RWPE2 (cell line): ENCODE results near the gene PLB1.
"Not testable (repeated sequence)": the region's sequence is repeated elsewhere in the genome, so short reads cannot be mapped to it uniquely, and the experiment has no call there.

Experiments used
- ATAC-seq: fragments of 200-7000 bp; cut with Tn5 transposase; 3 replicates; pipeline ENCODE4 v1.9.1; 2021; ENCODE audit warnings: low read depth
- DNase-seq: peaks from one replicate; pipeline ENCODE4 v3.0.0-alpha.2; 2020; ENCODE audit warnings: low spot score
- H3K27ac ChIP-seq: fragments of 450-650 bp; 2 replicates; pipeline ENCODE4 v1.5.1; 2017; ENCODE audit warnings: mild to moderate bottlenecking; ENCODE audit not compliant: poor library complexity, severe bottlenecking
- H3K27me3 ChIP-seq: fragments of 250-450 bp; sonication (Bioruptor Pico); 2 replicates; pipeline ENCODE4 v1.5.1; 2021; ENCODE audit warnings: mild to moderate bottlenecking, moderate library complexity; ENCODE audit not compliant: insufficient read depth, poor library complexity, severe bottlenecking
- H3K36me3 ChIP-seq: fragments of 250-450 bp; sonication (Bioruptor Pico); 2 replicates; pipeline ENCODE4 v1.5.1; 2020; ENCODE audit warnings: low read depth, mild to moderate bottlenecking, moderate library complexity
- H3K4me1 ChIP-seq: fragments of 250-450 bp; sonication (Bioruptor Pico); 2 replicates; pipeline ENCODE4 v1.5.1; 2021; ENCODE audit warnings: mild to moderate bottlenecking, moderate library complexity; ENCODE audit not compliant: insufficient read depth, poor library complexity, severe bottlenecking
- H3K4me3 ChIP-seq: fragments of 250-450 bp; sonication (Bioruptor Pico); 2 replicates; pipeline ENCODE4 v1.5.1; 2021; ENCODE audit warnings: mild to moderate bottlenecking, moderate library complexity; ENCODE audit not compliant: severe bottlenecking
- H3K9me3 ChIP-seq: fragments of 250-450 bp; sonication (Bioruptor Pico); 2 replicates; pipeline ENCODE4 v1.5.1; 2021; ENCODE audit warnings: mild to moderate bottlenecking, moderate library complexity; ENCODE audit not compliant: severe bottlenecking
- TF ChIP-seq, protein P1 (sequence below): fragments of 450-650 bp; IDR thresholded peaks from one replicate; pipeline ENCODE4 v1.5.1; 2017; ENCODE audit warnings: mild to moderate bottlenecking, moderate library complexity; ENCODE audit not compliant: poor library complexity, severe bottlenecking

PLB1 gene

DNA sequence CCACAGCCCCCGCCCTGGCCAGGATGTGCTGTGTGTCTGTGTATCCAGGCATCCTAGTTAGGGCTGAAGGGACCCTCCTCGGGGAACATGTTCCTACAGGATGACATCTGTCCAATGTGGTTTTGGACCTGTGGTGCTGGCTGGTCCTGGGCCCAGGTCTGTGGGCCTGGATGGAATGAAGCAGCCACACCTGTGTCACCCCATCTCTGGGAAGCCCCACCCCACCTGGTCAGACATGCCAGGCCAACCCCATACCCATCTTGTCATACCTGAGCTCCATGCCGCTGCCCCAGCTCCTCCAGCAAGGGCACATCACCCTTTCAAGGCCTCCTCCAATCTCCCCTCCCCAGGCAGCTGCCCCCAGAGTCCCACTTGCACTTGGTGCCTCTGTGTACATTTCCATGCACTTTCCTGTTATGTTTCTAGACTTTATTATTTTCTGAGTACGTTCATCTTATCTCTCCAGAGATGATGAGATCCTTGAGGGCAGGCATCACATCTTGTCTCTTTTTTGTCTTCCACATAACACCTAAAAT is 24.1 kb upstream of the PLB1 start:
- Histone ChIP-seq H3K27ac (no peak overlapping the region), H3K36me3 (no peaks in the 10 kb centered on the region), H3K27me3 (no peaks in the 10 kb centered on the region), H3K4me3 (no peak overlapping the region), H3K4me1 (peaks cover 15% of the 10 kb centered on the region), H3K9me3 (no peaks in the 10 kb centered on the region)
- DNase-seq: no peak
- TF ChIP-seq, protein P1, sequence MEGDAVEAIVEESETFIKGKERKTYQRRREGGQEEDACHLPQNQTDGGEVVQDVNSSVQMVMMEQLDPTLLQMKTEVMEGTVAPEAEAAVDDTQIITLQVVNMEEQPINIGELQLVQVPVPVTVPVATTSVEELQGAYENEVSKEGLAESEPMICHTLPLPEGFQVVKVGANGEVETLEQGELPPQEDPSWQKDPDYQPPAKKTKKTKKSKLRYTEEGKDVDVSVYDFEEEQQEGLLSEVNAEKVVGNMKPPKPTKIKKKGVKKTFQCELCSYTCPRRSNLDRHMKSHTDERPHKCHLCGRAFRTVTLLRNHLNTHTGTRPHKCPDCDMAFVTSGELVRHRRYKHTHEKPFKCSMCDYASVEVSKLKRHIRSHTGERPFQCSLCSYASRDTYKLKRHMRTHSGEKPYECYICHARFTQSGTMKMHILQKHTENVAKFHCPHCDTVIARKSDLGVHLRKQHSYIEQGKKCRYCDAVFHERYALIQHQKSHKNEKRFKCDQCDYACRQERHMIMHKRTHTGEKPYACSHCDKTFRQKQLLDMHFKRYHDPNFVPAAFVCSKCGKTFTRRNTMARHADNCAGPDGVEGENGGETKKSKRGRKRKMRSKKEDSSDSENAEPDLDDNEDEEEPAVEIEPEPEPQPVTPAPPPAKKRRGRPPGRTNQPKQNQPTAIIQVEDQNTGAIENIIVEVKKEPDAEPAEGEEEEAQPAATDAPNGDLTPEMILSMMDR: no peak
- no peak for ATAC-seq

DNA sequence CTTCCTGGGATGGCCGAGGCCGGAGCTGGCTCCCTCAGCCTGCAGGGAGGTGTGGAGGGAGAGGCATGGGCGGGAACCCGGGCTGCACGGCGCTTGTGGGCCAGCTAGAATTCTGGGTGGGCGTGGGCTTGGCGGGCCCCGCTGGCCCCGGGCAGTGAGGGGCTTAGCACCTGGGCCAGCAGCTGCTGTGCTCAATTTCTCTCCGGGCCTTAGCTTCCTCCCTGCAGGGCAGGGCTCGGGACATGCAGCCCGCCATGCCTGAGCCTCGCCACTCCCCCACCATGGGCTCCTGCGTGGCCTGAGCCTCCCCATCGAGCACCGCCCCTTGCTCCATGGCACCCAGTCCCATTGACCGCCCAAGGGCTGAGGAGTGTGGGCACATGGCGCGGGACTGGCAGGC is 23.2 kb upstream of the PLB1 start:
- H3K27me3 ChIP-seq, H3K9me3 ChIP-seq, H3K4me3 ChIP-seq, H3K27ac ChIP-seq, ATAC-seq, DNase-seq, H3K36me3 ChIP-seq: not testable (repeated sequence)
- H3K4me1 ChIP-seq: peaks cover 15% of the 10 kb centered on the region

DNA sequence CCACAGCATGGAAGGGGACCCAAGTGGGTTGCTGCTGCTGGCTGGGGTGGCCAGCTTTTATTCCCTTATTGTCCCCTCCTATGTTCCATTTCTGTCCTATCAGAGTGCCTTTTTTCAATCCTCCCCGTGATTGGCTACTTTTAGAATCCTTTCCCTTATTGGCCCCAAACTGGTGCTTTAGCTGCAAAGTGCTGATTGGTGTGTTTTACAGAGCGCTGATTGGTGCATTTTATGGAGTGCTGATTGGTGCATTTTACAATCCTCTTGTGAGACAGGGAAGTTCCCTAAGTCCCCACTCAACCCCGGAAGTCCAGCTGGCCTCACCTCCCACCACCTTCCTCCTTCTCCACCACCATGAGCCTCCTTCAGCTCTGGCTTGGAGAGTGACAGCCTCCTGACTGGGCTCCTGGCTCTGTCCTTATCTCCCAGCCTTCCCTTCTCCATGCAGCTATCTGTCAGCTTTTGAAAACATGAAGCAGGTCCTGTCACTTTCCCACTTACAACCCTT is 20.7 kb upstream of the PLB1 start:
- Histone ChIP-seq H3K36me3 (no peaks in the 10 kb centered on the region), H3K4me1 (peaks cover 10% of the 10 kb centered on the region), H3K9me3 (no peaks in the 10 kb centered on the region), H3K27me3 (no peaks in the 10 kb centered on the region), H3K27ac (no peak overlapping the region), H3K4me3 (no peak overlapping the region)
- TF ChIP-seq, protein P1: no peak
- ATAC-seq (no peak), DNase-seq (no peak)

DNA sequence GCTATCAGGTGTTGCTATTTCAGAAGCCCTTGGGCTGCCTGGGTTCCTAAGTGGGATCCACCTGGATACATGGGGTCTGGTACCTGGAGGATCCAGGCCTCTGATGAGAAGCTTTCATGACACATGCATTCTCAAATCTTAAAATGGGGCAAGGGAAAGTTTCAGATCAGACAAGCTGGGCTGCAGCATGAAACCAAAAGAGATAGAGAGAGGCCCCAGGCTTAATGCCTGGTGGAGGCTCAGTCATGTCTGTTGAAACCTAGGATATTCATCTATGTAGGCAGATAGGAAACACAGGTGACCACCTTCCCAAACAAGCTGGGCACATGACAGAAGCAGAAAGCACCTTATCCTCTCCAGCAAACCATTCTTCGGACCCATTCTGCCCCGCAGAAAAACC is 18.8 kb upstream of the PLB1 start:
- no peaks in the 10 kb centered on the region for H3K36me3 ChIP-seq
- ATAC-seq: no peak
- DNase-seq: no peak
- no peaks in the 10 kb centered on the region for H3K27me3 ChIP-seq
- H3K27ac ChIP-seq: no peak overlapping the region
- no peaks in the 10 kb centered on the region for H3K4me1 ChIP-seq
- no peak overlapping the region for H3K4me3 ChIP-seq
- TF ChIP-seq, protein P1: no peak
- H3K9me3 ChIP-seq: no peaks in the 10 kb centered on the region

DNA sequence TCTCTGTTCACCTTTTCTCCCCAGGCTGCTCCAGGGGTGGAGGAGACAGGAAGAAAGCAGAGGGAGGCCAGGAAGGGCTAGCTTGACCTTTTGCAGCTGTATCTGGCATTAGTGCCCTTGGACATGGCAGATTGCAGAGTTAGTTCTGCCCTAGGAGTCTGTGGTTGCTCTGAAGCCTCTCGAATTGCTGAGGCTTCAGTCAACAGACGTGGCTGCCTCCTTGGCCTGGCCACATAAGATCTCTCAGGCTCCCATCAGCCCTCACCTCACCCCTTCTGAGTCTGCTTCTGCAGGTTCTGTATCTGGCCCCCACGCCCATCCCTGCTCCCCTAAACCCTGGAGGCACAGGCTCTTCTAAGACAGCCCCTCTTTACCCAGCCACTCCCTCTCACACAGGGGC is 18.2 kb upstream of the PLB1 start:
- H3K4me3 ChIP-seq: no peak overlapping the region
- H3K9me3 ChIP-seq: no peaks in the 10 kb centered on the region
- H3K27me3 ChIP-seq: no peaks in the 10 kb centered on the region
- ATAC-seq (no peak), DNase-seq (no peak)
- H3K27ac ChIP-seq: no peak overlapping the region
- no peaks in the 10 kb centered on the region for H3K36me3 ChIP-seq
- TF ChIP-seq, protein P1: no peak
- H3K4me1 ChIP-seq: no peaks in the 10 kb centered on the region
